K562 treated with DMSO at 1 percent for 12 hours (cell line): Measurements from ENCODE around the gene HOXA11. TPM values are rescaled to one million over a fixed set of nuclear protein-coding genes. Genes with fewer than 3 reads are reported as not detected.

Experiments used
- total RNA-seq: library from RNA; unstranded; fragments of 300-600 nt; gene quantifications from 2 replicates; pipeline ENCODE4 v1.2.3, GENCODE V29; 2022; ENCODE audit not compliant: insufficient read depth

HOXA11 gene
- total RNA-seq = not detected in 2 replicates

DNA sequence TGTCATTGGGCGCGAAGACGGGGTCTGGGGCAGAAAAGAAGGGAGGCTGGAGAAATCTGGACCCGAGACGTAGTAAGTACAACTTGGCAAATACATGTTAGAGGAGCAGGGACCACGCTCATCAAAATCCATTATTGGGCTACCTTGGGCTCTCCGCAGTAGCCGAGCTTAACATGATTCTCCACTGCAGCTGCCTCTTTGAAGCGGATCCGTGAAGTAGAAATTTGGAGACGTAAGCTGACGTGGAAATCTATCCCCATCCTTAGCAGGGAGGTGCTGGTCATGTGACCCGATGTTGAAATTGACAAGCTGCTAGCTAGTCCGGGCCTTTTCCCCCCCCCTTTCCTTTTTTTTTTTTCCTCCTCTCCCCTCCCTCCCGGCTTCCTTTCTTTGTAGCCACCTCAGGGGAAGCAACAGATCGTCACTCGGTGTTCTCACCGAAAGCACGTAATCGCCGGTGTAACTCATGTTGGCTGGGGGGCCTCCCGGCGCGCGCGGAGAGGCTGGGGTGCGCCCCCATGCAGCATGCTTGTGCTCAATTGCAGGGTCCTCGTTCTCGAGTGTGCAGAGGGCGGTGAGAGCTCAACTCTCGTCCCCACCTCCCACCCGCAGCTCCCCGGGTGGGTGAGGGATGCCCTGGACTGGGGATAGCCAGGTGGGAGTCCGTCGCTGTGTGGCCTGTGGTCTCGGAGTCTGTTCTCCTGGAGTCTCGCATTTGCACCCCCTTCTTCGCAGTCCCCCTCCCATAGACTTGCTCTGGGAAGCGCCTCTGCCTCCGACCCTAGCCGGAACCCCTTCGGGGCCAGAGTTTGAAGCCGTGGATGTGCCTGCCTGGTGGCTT lies at the start of gene HOXA11:
Gene HOXA11, minus strand, starts transcription at position 220 of the 841 bp plus-strand sequence. Its CDS starts 88 bp downstream, at position 132.

DNA sequence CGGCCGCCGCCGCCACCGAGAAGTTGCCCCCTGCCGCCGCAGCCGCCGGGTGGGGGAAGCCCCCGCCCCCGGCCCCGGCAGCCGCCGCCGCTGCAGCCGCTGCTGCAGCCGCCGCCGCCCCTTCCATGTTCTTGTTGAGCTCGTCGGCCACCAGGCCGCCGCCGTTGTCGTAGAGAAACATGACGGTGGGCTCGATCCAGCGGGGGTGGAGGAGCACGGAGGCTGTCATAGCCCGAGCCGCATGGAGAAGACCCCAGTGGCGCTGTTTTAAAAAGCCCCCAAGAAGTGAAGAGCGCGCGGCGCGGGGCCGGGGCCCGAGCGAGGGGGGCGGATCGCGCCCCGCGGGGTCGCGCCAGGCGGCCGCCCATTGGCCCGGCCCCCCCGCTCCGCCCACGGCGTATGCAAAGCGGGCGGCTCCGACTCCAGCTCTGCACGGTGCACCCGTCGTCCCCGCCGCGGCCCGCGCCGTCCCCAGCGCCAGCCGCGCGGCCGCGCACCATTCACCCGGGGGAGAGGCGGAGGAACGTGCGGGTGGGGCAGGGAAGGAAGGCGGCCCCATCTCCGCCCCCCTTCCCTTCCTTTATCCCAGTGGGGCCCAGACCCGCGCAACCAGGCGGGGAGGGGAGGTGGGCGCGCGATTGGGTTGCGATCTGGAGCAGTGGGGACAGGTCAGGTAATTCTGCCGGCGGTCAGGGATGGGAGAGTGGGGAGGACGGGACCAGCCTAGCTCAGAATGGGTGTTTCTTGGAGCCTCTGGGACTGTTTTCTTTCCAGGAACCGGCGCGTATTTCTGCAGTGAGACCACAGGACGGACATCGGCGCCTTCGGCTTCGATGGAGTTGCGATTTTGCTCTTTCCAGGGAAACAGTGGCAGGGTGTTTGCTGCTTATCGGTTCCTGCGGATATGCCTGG lies 15.1 kb upstream of the HOXA11 start, which contains the start of gene HOXA13:
Gene HOXA13, minus strand, starts transcription at position 243 of the 912 bp plus-strand sequence. Its CDS starts 14 bp downstream, at position 229.

DNA sequence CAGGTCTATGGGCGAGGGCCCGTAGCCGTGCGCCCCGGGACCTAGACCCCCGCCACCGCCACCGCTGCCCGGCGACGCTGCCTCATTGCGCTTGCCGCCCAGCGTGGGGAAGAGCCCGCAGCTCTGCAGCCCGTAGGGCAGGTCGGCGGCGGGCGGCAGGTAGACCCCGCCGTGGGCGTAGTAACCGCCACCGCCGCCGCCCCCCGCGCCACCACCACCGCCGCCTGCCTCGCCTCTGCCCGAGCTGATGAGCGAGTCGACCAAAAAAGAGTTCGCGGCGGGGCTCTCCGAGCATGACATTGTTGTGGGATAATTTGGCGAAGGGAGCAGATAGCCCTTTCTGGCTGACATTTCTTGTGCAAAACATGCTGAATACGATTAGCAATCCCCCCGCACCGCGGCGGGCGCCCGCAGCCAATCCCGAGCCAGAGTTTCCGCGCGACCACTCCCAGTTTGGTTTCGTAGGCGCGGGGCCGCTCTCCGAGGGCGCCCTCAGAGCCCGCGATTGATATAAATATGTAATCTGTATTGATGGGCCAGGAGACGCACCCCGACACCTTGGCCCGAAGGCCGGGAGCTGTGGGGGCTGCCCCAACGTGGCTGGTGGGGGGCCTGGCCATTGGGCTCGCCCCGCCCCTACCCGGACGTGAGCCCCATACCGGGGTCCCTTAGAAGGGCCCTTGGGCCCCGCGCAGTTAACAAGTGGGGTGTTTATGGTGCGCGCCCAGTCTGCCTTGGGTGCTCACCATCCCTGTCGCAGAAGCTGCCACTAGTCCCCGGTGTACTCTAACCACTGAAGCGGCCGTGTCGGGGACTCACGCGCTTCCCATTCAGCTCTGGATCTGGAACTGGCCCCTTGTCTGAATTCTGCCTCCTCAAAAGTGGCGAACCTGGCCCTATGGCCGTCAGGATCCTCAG lies 10.8 kb downstream of the HOXA11 start, which contains the start of gene HOXA10:
Gene HOXA10, minus strand, starts transcription at position 365 of the 918 bp plus-strand sequence. Its CDS starts 14 bp downstream, at position 351.

GRCh38 chr7:27165089-27165995 lies 19.7 kb downstream of the HOXA11 start, which contains the start of gene HOXA9:
TSS of gene HOXA9 (minus strand) at chr7:27165537. CDS start at chr7:27165457, 80 bp downstream.

DNA sequence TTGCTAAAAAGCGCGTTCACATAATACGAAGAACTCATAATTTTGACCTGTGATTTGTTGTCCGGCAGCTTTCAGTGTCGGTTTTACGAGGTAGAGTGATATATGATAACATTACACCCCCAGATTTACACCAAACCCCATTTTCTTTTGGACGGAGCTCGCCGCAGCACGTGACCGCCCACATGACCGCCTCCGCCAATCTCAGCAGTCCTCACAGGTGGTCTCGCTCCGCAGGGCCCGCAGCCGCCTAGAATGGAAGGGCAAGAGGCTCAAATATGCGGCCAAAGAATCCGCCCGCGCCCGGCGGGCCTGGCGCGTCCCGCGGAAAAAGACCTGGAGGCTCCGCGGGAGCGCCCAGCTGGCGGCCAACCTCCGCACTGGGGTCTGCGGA lies 28.5 kb downstream of the HOXA11 start, which contains the start of gene HOXA7:
Gene HOXA7, minus strand, starts transcription at position 168 of the 391 bp plus-strand sequence. Its CDS starts 130 bp downstream, at position 38.

DNA sequence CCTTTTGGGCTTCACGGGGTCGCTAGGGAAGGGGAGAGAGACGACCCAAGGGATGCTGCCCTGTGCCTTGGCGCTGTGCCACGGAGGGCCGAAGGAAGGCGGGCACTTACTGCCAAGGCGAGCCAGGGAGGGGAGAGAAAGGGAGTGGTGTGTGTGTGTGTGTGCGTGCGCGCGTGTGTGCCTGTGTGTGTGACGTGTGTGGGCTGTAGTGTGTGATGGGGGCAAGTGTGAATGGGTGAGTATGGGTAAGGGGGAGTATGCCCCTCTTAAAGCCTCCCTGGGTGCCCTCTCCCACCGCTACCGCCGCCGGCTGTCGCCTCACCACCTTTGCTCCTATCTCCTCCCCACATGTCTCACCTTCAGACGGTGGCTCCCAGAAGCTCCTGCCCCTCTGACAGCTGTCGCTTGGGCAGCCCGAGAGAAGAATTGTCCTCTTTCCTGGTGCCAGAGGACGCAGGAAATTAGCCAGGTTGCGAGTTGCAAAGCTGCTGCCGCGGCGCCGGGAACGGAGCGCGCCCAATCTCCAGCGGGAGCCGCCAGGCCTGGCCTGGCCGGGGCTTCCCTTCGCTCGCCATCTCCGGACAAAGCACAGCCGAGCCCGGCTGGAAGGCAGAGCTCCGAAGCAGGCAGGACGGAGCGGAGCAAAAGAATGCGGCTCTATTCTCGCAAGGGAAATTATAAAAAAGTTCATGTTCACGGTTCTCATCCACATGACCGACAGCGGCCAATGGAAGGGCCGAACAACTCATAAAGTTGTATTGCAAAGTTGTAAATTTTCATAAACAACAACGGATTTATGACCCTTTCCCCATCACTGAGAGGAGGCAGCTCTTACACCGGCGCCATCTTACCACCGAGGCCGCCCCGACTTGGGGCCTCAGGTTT lies 32.9 kb downstream of the HOXA11 start, which contains the start of gene HOXA3:
Gene HOXA3, minus strand, starts transcription at position 653 of the 885 bp plus-strand sequence. CDS start 41,943 bp downstream, outside the sequence.

DNA sequence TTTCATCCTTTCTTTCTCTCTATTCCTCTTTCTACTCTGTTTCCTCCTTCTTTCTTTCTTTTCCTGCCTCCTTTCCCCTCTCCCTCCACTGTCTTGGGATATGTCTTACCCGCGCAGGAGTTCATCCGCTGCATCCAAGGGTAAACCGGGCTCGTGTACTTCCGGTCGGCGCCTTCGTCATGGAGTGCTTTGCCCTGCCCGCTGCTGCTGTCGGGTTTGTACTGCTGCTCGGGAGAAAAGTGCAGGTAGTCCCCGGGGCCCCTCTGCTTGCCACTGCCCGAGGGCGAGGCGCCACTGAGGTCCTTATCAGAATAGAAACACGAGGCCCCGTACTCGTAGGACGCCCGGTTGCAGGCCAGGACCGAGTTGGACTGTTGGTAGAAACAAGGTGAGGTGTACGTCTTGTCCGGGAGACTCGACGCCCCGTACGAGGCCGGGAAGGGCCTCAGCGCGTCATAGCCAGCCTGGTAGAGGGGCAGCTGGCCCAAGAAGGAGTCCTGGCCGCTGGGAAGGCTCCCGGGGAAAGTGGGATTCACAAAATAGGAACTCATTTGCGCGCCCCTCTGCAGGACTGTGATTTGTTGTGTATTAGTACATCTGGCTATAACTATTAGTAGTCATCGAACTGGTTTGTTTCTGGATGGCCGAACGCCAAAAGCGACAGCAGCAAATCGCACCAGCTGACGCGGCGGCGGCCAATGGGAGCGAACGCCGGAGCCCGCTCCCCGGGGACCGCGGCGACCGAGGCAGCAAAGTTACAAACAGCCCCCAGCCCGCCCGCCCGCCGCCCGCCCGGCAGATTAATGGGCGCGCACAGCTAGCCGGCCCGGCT lies 37.6 kb downstream of the HOXA11 start, which contains the start of gene HOXA6:
Gene HOXA6, minus strand, starts transcription at position 576 of the 832 bp plus-strand sequence. Its CDS starts 25 bp downstream, at position 551.

DNA sequence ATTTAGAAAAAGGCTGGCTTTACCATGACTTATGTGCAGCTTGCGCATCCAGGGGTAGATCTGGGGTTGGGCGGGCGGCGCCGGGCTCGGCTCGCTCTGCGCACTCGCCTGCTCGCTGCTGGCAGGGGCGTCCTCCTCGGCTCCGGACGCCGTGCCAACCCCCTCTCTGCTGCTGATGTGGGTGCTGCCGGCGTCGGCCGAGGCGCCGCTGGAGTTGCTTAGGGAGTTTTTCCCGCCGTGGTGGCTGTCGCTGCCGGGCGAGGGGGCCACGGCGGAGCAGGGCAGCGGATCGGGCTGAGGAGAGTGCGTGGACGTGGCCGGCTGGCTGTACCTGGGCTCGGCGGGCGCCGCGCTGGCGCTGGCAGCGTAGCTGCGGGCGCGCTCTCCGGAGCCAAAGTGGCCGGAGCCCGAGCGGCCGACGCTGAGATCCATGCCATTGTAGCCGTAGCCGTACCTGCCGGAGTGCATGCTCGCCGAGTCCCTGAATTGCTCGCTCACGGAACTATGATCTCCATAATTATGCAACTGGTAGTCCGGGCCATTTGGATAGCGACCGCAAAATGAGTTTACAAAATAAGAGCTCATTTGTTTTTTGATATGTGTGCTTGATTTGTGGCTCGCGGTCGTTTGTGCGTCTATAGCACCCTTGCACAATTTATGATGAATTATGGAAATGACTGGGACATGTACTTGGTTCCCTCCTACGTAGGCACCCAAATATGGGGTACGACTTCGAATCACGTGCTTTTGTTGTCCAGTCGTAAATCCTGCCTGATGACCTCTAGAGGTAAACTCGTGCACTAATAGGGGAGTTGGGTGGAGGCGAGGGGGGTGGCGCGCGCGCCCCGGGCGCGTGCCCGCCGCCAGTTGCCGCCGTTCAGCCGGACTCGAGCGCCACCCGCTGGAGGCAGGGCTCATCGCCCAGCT lies 41.7 kb downstream of the HOXA11 start, which contains the start of gene HOXA5:
Gene HOXA5, minus strand, starts transcription at position 659 of the 927 bp plus-strand sequence. Its CDS starts 74 bp downstream, at position 585.

Other genes starting within 250 kb of the HOXA11 start
- gene HOXA1, start 89.2 kb downstream of the HOXA11 start, total RNA-seq = not detected in 2 replicates
- not detected in 2 replicates for gene HOXA2, start 82.5 kb downstream of the HOXA11 start, total RNA-seq
- not detected in 2 replicates for gene HOXA4, start 54.5 kb downstream of the HOXA11 start, total RNA-seq
- gene HOXA5, start 41.6 kb downstream of the HOXA11 start, total RNA-seq = not detected in 2 replicates
- gene HOXA6, start 37.5 kb downstream of the HOXA11 start, total RNA-seq = not detected in 2 replicates
- not detected in 2 replicates for gene HOXA3, start 32.6 kb downstream of the HOXA11 start, total RNA-seq
- gene HOXA7, start 28.6 kb downstream of the HOXA11 start, total RNA-seq = not detected in 2 replicates
- not detected in 2 replicates for gene HOXA9, start 19.7 kb downstream of the HOXA11 start, total RNA-seq
- not detected in 2 replicates for gene HOXA10, start 10.9 kb downstream of the HOXA11 start, total RNA-seq
- not detected in 2 replicates for gene HOXA13, start 14.9 kb upstream of the HOXA11 start, total RNA-seq
- gene EVX1, start 57.6 kb upstream of the HOXA11 start, total RNA-seq = not detected in 2 replicates